ENCODE measurements around the gene L3MBTL3.
"Not testable (repeated sequence)": the region's sequence is repeated elsewhere in the genome, so short reads cannot be mapped to it uniquely, and the experiment has no call there.

The L3MBTL3 gene

GRCh38 chr6:130147111-130147510 lies 128.7 kb downstream of the L3MBTL3 start:
- DNase-seq = no peak

- no peak for DNase-seq
Observed at GRCh38 chr6:130148181-130148580, 129.8 kb downstream of the L3MBTL3 start.

GRCh38 chr6:130149016-130149415 lies 130.6 kb downstream of the L3MBTL3 start:
- not testable (repeated sequence) for DNase-seq

- DNase-seq = no peak
Observed at GRCh38 chr6:130150906-130151305, 132.5 kb downstream of the L3MBTL3 start.

GRCh38 chr6:130152908-130153510 lies 134.6 kb downstream of the L3MBTL3 start:
- no peak for DNase-seq

- DNase-seq = no peak
Observed at GRCh38 chr6:130156908-130157307, 138.5 kb downstream of the L3MBTL3 start.

- no peak for DNase-seq
Observed at GRCh38 chr6:130158056-130158455, 139.7 kb downstream of the L3MBTL3 start.

- DNase-seq = no peak
Observed at GRCh38 chr6:130158548-130158947, 140.2 kb downstream of the L3MBTL3 start.

GRCh38 chr6:130159956-130160355 lies 141.6 kb downstream of the L3MBTL3 start:
- DNase-seq = no peak

GRCh38 chr6:130161683-130162404 lies 143.5 kb downstream of the L3MBTL3 start:
- DNase-seq = no peak

- no peak for DNase-seq
Observed at GRCh38 chr6:130162421-130162820, 144.0 kb downstream of the L3MBTL3 start.

- no peak for DNase-seq
Observed at GRCh38 chr6:130163266-130163665, 144.9 kb downstream of the L3MBTL3 start.

- DNase-seq = no peak
Observed at GRCh38 chr6:130164251-130164650, 145.9 kb downstream of the L3MBTL3 start.

GRCh38 chr6:130167655-130168054 lies 149.3 kb downstream of the L3MBTL3 start:
- no peak for DNase-seq

GRCh38 chr6:130170160-130170559 lies 151.8 kb downstream of the L3MBTL3 start:
- not testable (repeated sequence) for DNase-seq

GRCh38 chr6:130173377-130174004 lies 155.1 kb downstream of the L3MBTL3 start:
- not testable (repeated sequence) for DNase-seq

- DNase-seq = no peak
Observed at GRCh38 chr6:130176378-130176777, 158.0 kb downstream of the L3MBTL3 start.

- no peak for DNase-seq
Observed at GRCh38 chr6:130178692-130179091, 160.3 kb downstream of the L3MBTL3 start.

- no peak for DNase-seq
Observed at GRCh38 chr6:130182466-130182865, 164.1 kb downstream of the L3MBTL3 start.

GRCh38 chr6:130183271-130184222 lies 165.2 kb downstream of the L3MBTL3 start:
- DNase-seq = no peak

- no peak for DNase-seq
Observed at GRCh38 chr6:130185658-130186057, 167.3 kb downstream of the L3MBTL3 start.

- no peak for DNase-seq
Observed at GRCh38 chr6:130187335-130188206, 169.2 kb downstream of the L3MBTL3 start.

All from KG1 (cell line).